Right lobe of liver (tissue), 4 donors: Measurements from ENCODE around the gene ZEB1.

Source experiments
- CTCF ChIP-seq, 4 donors: fragments of 200-600 bp in 3 of 4; fragments of 450-650 bp in 1 of 4; IDR thresholded peaks; one replicate each; pipeline versions ENCODE4 v1.5.1 to v1.8.0; 2016 to 2022; ENCODE audit warnings: antibody characterized with exemption in 4 of 4, mild to moderate bottlenecking in 2 of 4
- POLR2A ChIP-seq: fragments of 450-650 bp; IDR thresholded peaks from one replicate; pipeline ENCODE4 v1.6.1; 2017; ENCODE audit warnings: antibody characterized with exemption, mild to moderate bottlenecking
- donor health status: DM: no; HTN: no; CAD: no.
- donor health status: DM: no; HTN: no; CAD: no.
- donor health status: DM: no; HTN: yes; CAD: no.

- TF ChIP-seq POLR2A (no peak), CTCF (IDR thresholded peaks at IDR 0.05) (no peak)
Observed at GRCh38 chr10:31460242-31460641, 141.2 kb downstream of the ZEB1 start.
